Stromal cell of bone marrow (primary cell): ENCODE data around the gene RC3H1.
A peak's percentile ranks its signal among the peaks of the same experiment; 100 is the strongest.
"Not testable (repeated sequence)": the region's sequence is repeated elsewhere in the genome, so short reads cannot be mapped to it uniquely, and the experiment has no call there.

Experiments
- DNase-seq: peaks from one replicate; pipeline ENCODE4 v3.0.0-alpha.2; 2012; ENCODE audit warnings: low read depth

Gene RC3H1

GRCh38 chr1:174022080-174022975 is at the start of gene RC3H1:
RC3H1 (minus strand) TSS chr1:174022357; CDS start chr1:173992985, 29,372 bp downstream.
- DNase-seq = peak; percentile 65

- no peak for DNase-seq
These were observed 48.5 kb upstream of the RC3H1 start for GRCh38 chr1:174070614-174071013.

GRCh38 chr1:174068000-174068399 is 45.8 kb upstream of the RC3H1 start:
- DNase-seq = no peak

GRCh38 chr1:174060090-174060489 is 37.9 kb upstream of the RC3H1 start:
- DNase-seq = no peak

- DNase-seq = no peak
These were observed 36.5 kb upstream of the RC3H1 start for GRCh38 chr1:174058624-174059023.

GRCh38 chr1:174056609-174057008 is 34.5 kb upstream of the RC3H1 start:
- not testable (repeated sequence) for DNase-seq

- DNase-seq = not testable (repeated sequence)
These were observed 33.6 kb upstream of the RC3H1 start for GRCh38 chr1:174055797-174056196.

- no peak for DNase-seq
These were observed 31.7 kb upstream of the RC3H1 start for GRCh38 chr1:174053826-174054225.

- no peak for DNase-seq
These were observed 30.5 kb upstream of the RC3H1 start for GRCh38 chr1:174052621-174053020.

GRCh38 chr1:174051956-174052355 is 29.8 kb upstream of the RC3H1 start:
- DNase-seq = peak; percentile 28

- DNase-seq = no peak
These were observed 27.4 kb upstream of the RC3H1 start for GRCh38 chr1:174049514-174049913.

GRCh38 chr1:174044418-174045222 is 22.5 kb upstream of the RC3H1 start:
- DNase-seq = no peak

- DNase-seq = peak; percentile 43
These were observed 20.4 kb upstream of the RC3H1 start for GRCh38 chr1:174042509-174042908.

- no peak for DNase-seq
These were observed 19.2 kb upstream of the RC3H1 start for GRCh38 chr1:174041369-174041768.

- DNase-seq = peak; percentile 77
These were observed 18.2 kb upstream of the RC3H1 start for GRCh38 chr1:174040387-174040786.

GRCh38 chr1:174039027-174039426 is 16.9 kb upstream of the RC3H1 start:
- peak; percentile 61 for DNase-seq

GRCh38 chr1:174036798-174037197 is 14.6 kb upstream of the RC3H1 start:
- no peak for DNase-seq

GRCh38 chr1:174036204-174036603 is 14.0 kb upstream of the RC3H1 start:
- DNase-seq = no peak

GRCh38 chr1:174032671-174033222 is 10.6 kb upstream of the RC3H1 start:
- no peak for DNase-seq

- DNase-seq = no peak
These were observed 8.9 kb upstream of the RC3H1 start for GRCh38 chr1:174031099-174031498.

GRCh38 chr1:174028495-174028894 is 6.3 kb upstream of the RC3H1 start:
- no peak for DNase-seq

- DNase-seq = no peak
These were observed 1.3 kb upstream of the RC3H1 start for GRCh38 chr1:174023440-174023839.

GRCh38 chr1:174022976-174023277 is 770 bp upstream of the RC3H1 start:
- DNase-seq = no peak
